ENCODE data around the gene BCL2L12. TPM values are rescaled to one million over a fixed set of nuclear protein-coding genes. Genes with fewer than 3 reads are reported as not detected.

The BCL2L12 gene
- total and polyA plus RNA-seq, 12 donors = 7.8 to 19.6 (median 9.8) TPM

DNA sequence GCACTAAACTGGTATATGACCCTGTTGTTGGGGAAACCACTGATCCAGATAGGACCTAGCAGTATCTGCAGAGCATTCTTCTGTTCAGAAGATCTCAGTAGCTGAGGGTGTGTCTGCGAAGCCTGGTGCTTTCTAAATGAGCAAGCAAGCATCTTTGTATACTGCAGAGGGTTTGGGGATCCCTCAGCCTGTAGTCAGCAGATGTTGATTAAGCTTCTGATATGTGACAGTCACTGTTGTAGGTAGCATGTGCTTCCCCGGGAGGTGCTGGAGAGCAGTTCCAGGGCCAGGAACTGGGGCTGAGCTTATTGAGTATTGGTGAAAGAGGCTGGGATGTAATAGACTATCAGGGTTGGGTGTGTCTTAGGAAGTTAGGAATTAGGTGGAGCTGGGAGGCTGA, 22.3 kb upstream of the BCL2L12 start:
- Histone ChIP-seq H3K4me3 (peak overlapping the region in 5 of 10 donors; percentile 82 to 95 (median 93)), H3K27ac (no peak overlapping the region)
- TF ChIP-seq, protein P1, sequence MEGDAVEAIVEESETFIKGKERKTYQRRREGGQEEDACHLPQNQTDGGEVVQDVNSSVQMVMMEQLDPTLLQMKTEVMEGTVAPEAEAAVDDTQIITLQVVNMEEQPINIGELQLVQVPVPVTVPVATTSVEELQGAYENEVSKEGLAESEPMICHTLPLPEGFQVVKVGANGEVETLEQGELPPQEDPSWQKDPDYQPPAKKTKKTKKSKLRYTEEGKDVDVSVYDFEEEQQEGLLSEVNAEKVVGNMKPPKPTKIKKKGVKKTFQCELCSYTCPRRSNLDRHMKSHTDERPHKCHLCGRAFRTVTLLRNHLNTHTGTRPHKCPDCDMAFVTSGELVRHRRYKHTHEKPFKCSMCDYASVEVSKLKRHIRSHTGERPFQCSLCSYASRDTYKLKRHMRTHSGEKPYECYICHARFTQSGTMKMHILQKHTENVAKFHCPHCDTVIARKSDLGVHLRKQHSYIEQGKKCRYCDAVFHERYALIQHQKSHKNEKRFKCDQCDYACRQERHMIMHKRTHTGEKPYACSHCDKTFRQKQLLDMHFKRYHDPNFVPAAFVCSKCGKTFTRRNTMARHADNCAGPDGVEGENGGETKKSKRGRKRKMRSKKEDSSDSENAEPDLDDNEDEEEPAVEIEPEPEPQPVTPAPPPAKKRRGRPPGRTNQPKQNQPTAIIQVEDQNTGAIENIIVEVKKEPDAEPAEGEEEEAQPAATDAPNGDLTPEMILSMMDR (IDR thresholded peaks at IDR 0.05) = no peak

GRCh38 chr19:49645592-49645991, 20.1 kb upstream of the BCL2L12 start:
- Histone ChIP-seq H3K27ac (no peak overlapping the region), H3K27me3 (no peaks in the 10 kb centered on the region), H3K4me3 (no peak overlapping the region), H3K9me3 (no peaks in the 10 kb centered on the region), H3K4me1 (peaks cover 4 to 45% (median 26%) of the 10 kb centered on the region in 9 donors), H3K36me3 (peaks cover 0 to 58% (median 20%) of the 10 kb centered on the region in 9 donors)
- intact Hi-C loops (cut with DNase I) = loop anchor here in 1 of 10 donors (1.0 kb wide), 1 partner anchor 31 kb away; no protein-coding TSS in a partner anchor
- TF ChIP-seq, protein P1 (IDR thresholded peaks at IDR 0.05) = no peak
- DNase-seq (no peak), ATAC-seq (no peak)
- WGBS, 2 donors = 91 to 92% methylated on average over 11 of the region's 11 CpGs

More for the DNA sequence above, 22.3 kb upstream of the BCL2L12 start:
- ATAC-seq (no peak), DNase-seq (no peak)
- WGBS, 2 donors = 76 to 77% methylated on average over 2 of the region's 2 CpGs
- Histone ChIP-seq H3K36me3 (peaks cover 0 to 37% (median 13%) of the 10 kb centered on the region in 9 donors), H3K27me3 (no peaks in the 10 kb centered on the region), H3K9me3 (no peaks in the 10 kb centered on the region), H3K4me1 (peaks cover 4 to 50% (median 38%) of the 10 kb centered on the region in 9 donors)
- intact Hi-C loops (cut with DNase I) = no loop called here

DNA sequence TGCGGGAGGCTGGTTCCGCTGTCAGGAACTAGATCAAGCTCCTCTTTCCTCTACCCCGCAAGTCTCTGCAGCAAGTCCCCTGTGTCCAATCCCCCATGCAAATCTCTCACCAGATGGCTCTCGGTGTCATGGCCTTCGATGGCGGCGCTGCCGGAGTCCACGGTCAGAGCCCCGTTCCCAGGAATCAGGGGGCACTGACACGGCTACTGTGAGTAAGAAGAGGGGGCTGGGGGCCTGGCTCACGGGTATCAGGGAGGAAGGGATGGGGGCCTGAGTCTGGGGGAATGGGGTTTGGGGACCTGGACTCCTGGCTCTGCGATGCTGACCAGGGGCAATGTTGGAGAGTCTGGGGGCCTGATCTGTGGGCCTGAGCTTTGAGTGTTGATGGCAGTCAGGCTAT, 19.7 kb upstream of the BCL2L12 start:
- Histone ChIP-seq H3K27me3 (no peaks in the 10 kb centered on the region), H3K4me1 (peaks cover 4 to 42% (median 25%) of the 10 kb centered on the region in 9 donors), H3K4me3 (no peak overlapping the region), H3K36me3 (peaks cover 0 to 60% (median 20%) of the 10 kb centered on the region in 9 donors), H3K9me3 (no peaks in the 10 kb centered on the region), H3K27ac (no peak overlapping the region)
- WGBS, 2 donors = 93 to 94% methylated on average over 13 of the region's 13 CpGs
- no peak for DNase-seq
- ATAC-seq = no peak
- intact Hi-C loops (cut with DNase I) = loop anchor here in 1 of 10 donors (1.0 kb wide), 1 partner anchor 30 kb away; no protein-coding TSS in a partner anchor
- TF ChIP-seq, protein P1 (IDR thresholded peaks at IDR 0.05) = no peak

- peaks cover 4 to 36% (median 21%) of the 10 kb centered on the region in 9 donors for H3K4me1 ChIP-seq
- intact Hi-C loops (cut with DNase I) = no loop called here
- ATAC-seq (no peak), DNase-seq (no peak)
- no peak overlapping the region for H3K27ac ChIP-seq
- H3K36me3 ChIP-seq = peaks cover 0 to 66% (median 23%) of the 10 kb centered on the region in 9 donors
- H3K27me3 ChIP-seq = no peaks in the 10 kb centered on the region
- TF ChIP-seq, protein P1 (IDR thresholded peaks at IDR 0.05) = no peak
- H3K4me3 ChIP-seq = no peak overlapping the region
- no peaks in the 10 kb centered on the region for H3K9me3 ChIP-seq
- 89 to 95% methylated on average over 17 of the region's 17 CpGs for WGBS, 2 donors
These were observed 19.1 kb upstream of the BCL2L12 start for GRCh38 chr19:49646586-49646985.
